Central memory CD8-positive, alpha-beta T cell (primary cell): ENCODE measurements around the gene PDLIM4.
A peak's percentile ranks its signal among the peaks of the same experiment; 100 is the strongest.

ENCODE experiments used
- ATAC-seq: fragments of 150-1000 bp; cut with Tn5 transposase; replicated peaks from 2 replicates; pipeline ENCODE4 v1.10.0; 2022; ENCODE audit warnings: mild to moderate bottlenecking, moderate FRiP score, moderate number of reproducible peaks; ENCODE audit not compliant: poor library complexity, severe bottlenecking; ENCODE audit errors: extremely low read depth
- DNase-seq, 2 donors: peaks; one replicate each; pipeline ENCODE4 v3.0.0; 2021; ENCODE audit warnings: low spot score in 2 of 2
- H3K27ac Mint-ChIP-seq: one replicate; pipeline ENCODE4 v1.8.0; 2022; ENCODE audit warnings: low read depth, mild to moderate bottlenecking, moderate library complexity, mixed read lengths
- H3K27me3 Mint-ChIP-seq: one replicate; pipeline ENCODE4 v1.8.0; 2022; ENCODE audit warnings: mixed read lengths
- H3K36me3 Mint-ChIP-seq: one replicate; pipeline ENCODE4 v1.8.0; 2022; ENCODE audit warnings: mild to moderate bottlenecking, moderate library complexity, mixed read lengths; ENCODE audit not compliant: insufficient read depth
- H3K4me1 Mint-ChIP-seq: one replicate; pipeline ENCODE4 v1.8.0; 2022; ENCODE audit warnings: mixed read lengths
- H3K4me3 Mint-ChIP-seq: one replicate; pipeline ENCODE4 v1.8.0; 2022; ENCODE audit warnings: mild to moderate bottlenecking, moderate library complexity, mixed read lengths
- H3K9me3 Mint-ChIP-seq: one replicate; pipeline ENCODE4 v1.8.0; 2022; ENCODE audit warnings: mixed read lengths

The PDLIM4 gene

GRCh38 chr5:132267931-132268768 lies 10.7 kb downstream of the PDLIM4 start:
- peaks cover 13% of the 10 kb centered on the region for H3K27me3 Mint-ChIP-seq

GRCh38 chr5:132268769-132269551 lies 11.5 kb downstream of the PDLIM4 start:
- ATAC-seq (no peak), DNase-seq (no peak)
- H3K4me3 Mint-ChIP-seq = no peak overlapping the region
- peaks cover 25% of the 10 kb centered on the region for H3K4me1 Mint-ChIP-seq
- no peak overlapping the region for H3K27ac Mint-ChIP-seq
- no peaks in the 10 kb centered on the region for H3K36me3 Mint-ChIP-seq
- no peaks in the 10 kb centered on the region for H3K9me3 Mint-ChIP-seq
- H3K27me3 Mint-ChIP-seq = peaks cover 21% of the 10 kb centered on the region

More at GRCh38 chr5:132267931-132268768, 10.7 kb downstream of the PDLIM4 start:
- DNase-seq (no peak), ATAC-seq (no peak)
- Mint-ChIP-seq H3K9me3 (no peaks in the 10 kb centered on the region), H3K4me3 (no peak overlapping the region), H3K4me1 (peaks cover 20% of the 10 kb centered on the region), H3K27ac (peak overlapping the region; percentile 71), H3K36me3 (no peaks in the 10 kb centered on the region)

- H3K4me3 Mint-ChIP-seq = no peak overlapping the region
- no peak overlapping the region for H3K27ac Mint-ChIP-seq
- ATAC-seq (no peak), DNase-seq (no peak)
- H3K27me3 Mint-ChIP-seq = peaks cover 29% of the 10 kb centered on the region
- no peaks in the 10 kb centered on the region for H3K9me3 Mint-ChIP-seq
- H3K36me3 Mint-ChIP-seq = no peaks in the 10 kb centered on the region
- peaks cover 25% of the 10 kb centered on the region for H3K4me1 Mint-ChIP-seq
Measured at GRCh38 chr5:132269635-132270334, 12.3 kb downstream of the PDLIM4 start.

GRCh38 chr5:132270335-132270665 lies 12.8 kb downstream of the PDLIM4 start:
- Mint-ChIP-seq H3K27me3 (peaks cover 34% of the 10 kb centered on the region), H3K27ac (no peak overlapping the region), H3K4me1 (peaks cover 25% of the 10 kb centered on the region), H3K36me3 (no peaks in the 10 kb centered on the region), H3K9me3 (no peaks in the 10 kb centered on the region), H3K4me3 (no peak overlapping the region)
- ATAC-seq = no peak
- DNase-seq = no peak

GRCh38 chr5:132270706-132271105 lies 13.2 kb downstream of the PDLIM4 start:
- DNase-seq (no peak), ATAC-seq (no peak)
- peaks cover 25% of the 10 kb centered on the region for H3K4me1 Mint-ChIP-seq
- no peaks in the 10 kb centered on the region for H3K9me3 Mint-ChIP-seq
- no peak overlapping the region for H3K4me3 Mint-ChIP-seq
- no peak overlapping the region for H3K27ac Mint-ChIP-seq
- no peaks in the 10 kb centered on the region for H3K36me3 Mint-ChIP-seq
- peaks cover 38% of the 10 kb centered on the region for H3K27me3 Mint-ChIP-seq

GRCh38 chr5:132271251-132272246 lies 14.1 kb downstream of the PDLIM4 start:
- H3K4me1 Mint-ChIP-seq = peaks cover 25% of the 10 kb centered on the region
- H3K4me3 Mint-ChIP-seq = peak overlapping the region; percentile 32
- ATAC-seq = no peak
- DNase-seq = no peak
- H3K27ac Mint-ChIP-seq = no peak overlapping the region
- H3K36me3 Mint-ChIP-seq = no peaks in the 10 kb centered on the region
- peaks cover 40% of the 10 kb centered on the region for H3K27me3 Mint-ChIP-seq
- no peaks in the 10 kb centered on the region for H3K9me3 Mint-ChIP-seq

GRCh38 chr5:132272311-132273210 lies 15.1 kb downstream of the PDLIM4 start:
- Mint-ChIP-seq H3K4me3 (peak overlapping the region; percentile 32), H3K9me3 (no peaks in the 10 kb centered on the region), H3K27me3 (peaks cover 40% of the 10 kb centered on the region), H3K4me1 (peaks cover 25% of the 10 kb centered on the region), H3K36me3 (no peaks in the 10 kb centered on the region), H3K27ac (no peak overlapping the region)
- DNase-seq (peak; percentile 30 to 45), ATAC-seq (no peak)

- DNase-seq (no peak), ATAC-seq (no peak)
- Mint-ChIP-seq H3K9me3 (no peaks in the 10 kb centered on the region), H3K36me3 (no peaks in the 10 kb centered on the region), H3K4me3 (no peak overlapping the region), H3K27ac (no peak overlapping the region), H3K27me3 (peaks cover 40% of the 10 kb centered on the region), H3K4me1 (peaks cover 25% of the 10 kb centered on the region)
Measured at GRCh38 chr5:132273631-132274030, 16.1 kb downstream of the PDLIM4 start.

- peaks cover 25% of the 10 kb centered on the region for H3K4me1 Mint-ChIP-seq
- H3K27me3 Mint-ChIP-seq = peaks cover 40% of the 10 kb centered on the region
- no peak for ATAC-seq
Measured at GRCh38 chr5:132274050-132274792, 16.7 kb downstream of the PDLIM4 start.

GRCh38 chr5:132275367-132276220 lies 18.1 kb downstream of the PDLIM4 start:
- Mint-ChIP-seq H3K27me3 (peaks cover 50% of the 10 kb centered on the region), H3K36me3 (peaks cover 2% of the 10 kb centered on the region), H3K9me3 (no peaks in the 10 kb centered on the region), H3K27ac (no peak overlapping the region), H3K4me3 (no peak overlapping the region), H3K4me1 (peaks cover 25% of the 10 kb centered on the region)
- DNase-seq (no peak), ATAC-seq (no peak)

More at GRCh38 chr5:132274050-132274792, 16.7 kb downstream of the PDLIM4 start:
- no peaks in the 10 kb centered on the region for H3K9me3 Mint-ChIP-seq
- H3K4me3 Mint-ChIP-seq = no peak overlapping the region
- H3K27ac Mint-ChIP-seq = no peak overlapping the region
- DNase-seq = no peak
- peaks cover 2% of the 10 kb centered on the region for H3K36me3 Mint-ChIP-seq
